HepG2 (cell line): ENCODE data around the gene THRA. TPM values are rescaled to one million over a fixed set of nuclear protein-coding genes. Genes with fewer than 3 reads are reported as not detected.

ENCODE experiments used
- BCLAF1 ChIP-seq: fragments of 450-650 bp; IDR thresholded peaks from 2 replicates; pipeline ENCODE4 v1.6.1; 2017; ENCODE audit warnings: mild to moderate bottlenecking
- CHD2 ChIP-seq: IDR thresholded peaks from 2 replicates; pipeline ENCODE4 v1.6.1; 2011; ENCODE audit warnings: low read depth, low read length, improper control_type of control experiment
- ERF ChIP-seq: IDR thresholded peaks from 2 replicates; pipeline ENCODE4 v1.6.1; 2018; ENCODE audit warnings: missing biosample characterization, missing genetic modification reagents
- ETV6 ChIP-seq: sonication (generic); formaldehyde crosslinking; conservative IDR thresholded peaks from 2 replicates; pipeline ENCODE4 v1.4.0; 2020; ENCODE audit warnings: missing genetic modification reagents
- FOXA1 ChIP-seq, 2 experiments: fragments of 450-650 bp in 1 of 2; sonication (generic) in 1 of 2; formaldehyde crosslinking in 1 of 2; IDR thresholded peaks; 2 replicates each; pipeline versions ENCODE4 v1.4.0 to v1.6.1; 2016 to 2020; ENCODE audit warnings: missing genetic modification reagents in 1 of 2
- FOXK2 ChIP-seq: fragments of 450-650 bp; IDR thresholded peaks from 2 replicates; pipeline ENCODE4 v1.6.1; 2016
- HNRNPUL1 ChIP-seq: fragments of 200-400 bp; formaldehyde crosslinking; IDR thresholded peaks from 2 replicates; pipeline ENCODE4 v1.6.1; 2017; ENCODE audit warnings: low read depth, mild to moderate bottlenecking, low read length, moderate library complexity
- NKX3-1 ChIP-seq: sonication (generic); formaldehyde crosslinking; IDR thresholded peaks from 2 replicates; pipeline ENCODE4 v1.5.0; 2020; ENCODE audit warnings: missing genetic modification reagents
- NPAS2 ChIP-seq: sonication (generic); formaldehyde crosslinking; IDR thresholded peaks from 2 replicates; pipeline ENCODE4 v1.8.0; 2022; ENCODE audit warnings: mild to moderate bottlenecking, missing genetic modification reagents, borderline replicate concordance
- PTBP1 ChIP-seq: fragments of 200-400 bp; formaldehyde crosslinking; IDR thresholded peaks from 2 replicates; pipeline ENCODE4 v1.6.1; 2018; ENCODE audit warnings: low read length, low read depth; ENCODE audit not compliant: poor library complexity, severe bottlenecking
- SOX5 ChIP-seq: IDR thresholded peaks from 2 replicates; pipeline ENCODE4 v1.6.1; 2016; ENCODE audit warnings: borderline replicate concordance
- SPEN ChIP-seq: sonication (generic); formaldehyde crosslinking; IDR thresholded peaks from 2 replicates; pipeline ENCODE4 v1.5.1; 2020; ENCODE audit warnings: low read depth, mild to moderate bottlenecking, missing genetic modification reagents
- SRSF9 ChIP-seq: fragments of 200-400 bp; formaldehyde crosslinking; IDR thresholded peaks from 2 replicates; pipeline ENCODE4 v1.6.1; 2018; ENCODE audit warnings: borderline replicate concordance, mild to moderate bottlenecking, low read depth, low read length; ENCODE audit not compliant: insufficient read depth, poor library complexity, severe bottlenecking
- TP53 ChIP-seq: sonication (generic); formaldehyde crosslinking; conservative IDR thresholded peaks from 2 replicates; pipeline ENCODE4 v1.4.0; 2020; ENCODE audit warnings: missing genetic modification reagents
- ZBTB20 ChIP-seq: sonication (generic); formaldehyde crosslinking; IDR thresholded peaks from 2 replicates; pipeline ENCODE4 v1.8.1; 2023; ENCODE audit warnings: missing genetic modification reagents, low read depth, mild to moderate bottlenecking, borderline replicate concordance
- ZFP41 ChIP-seq: sonication (generic); formaldehyde crosslinking; IDR thresholded peaks from 2 replicates; pipeline ENCODE4 v1.4.0; 2020; ENCODE audit warnings: mild to moderate bottlenecking, missing genetic modification reagents, borderline replicate concordance
- ZMYM2 ChIP-seq: sonication (generic); formaldehyde crosslinking; IDR thresholded peaks from 2 replicates; pipeline ENCODE4 v1.8.0; 2022; ENCODE audit warnings: mild to moderate bottlenecking, missing genetic modification reagents
- ZMYM4 ChIP-seq: sonication (generic); formaldehyde crosslinking; IDR thresholded peaks from 2 replicates; pipeline ENCODE4 v1.8.1; 2023; ENCODE audit warnings: mild to moderate bottlenecking, missing genetic modification reagents
- ZNF432 ChIP-seq: sonication (generic); formaldehyde crosslinking; IDR thresholded peaks from 2 replicates; pipeline ENCODE4 v1.5.0; 2020; ENCODE audit warnings: missing genetic modification reagents, mild to moderate bottlenecking, borderline replicate concordance
- ZNF558 ChIP-seq: sonication (generic); formaldehyde crosslinking; IDR thresholded peaks from 2 replicates; pipeline ENCODE4 v1.9.0; 2022; ENCODE audit warnings: mild to moderate bottlenecking, missing genetic modification reagents, borderline replicate concordance
- ZNF616 ChIP-seq: sonication (generic); formaldehyde crosslinking; IDR thresholded peaks from 2 replicates; pipeline ENCODE4 v1.5.0; 2020; ENCODE audit warnings: low read depth, mild to moderate bottlenecking, missing genetic modification reagents
- ZNF660 ChIP-seq: sonication (generic); formaldehyde crosslinking; IDR thresholded peaks from 2 replicates; pipeline ENCODE4 v1.5.1; 2020; ENCODE audit warnings: mild to moderate bottlenecking, low read depth, missing genetic modification reagents, borderline replicate concordance
- ZNF704 ChIP-seq: sonication (generic); formaldehyde crosslinking; IDR thresholded peaks from 2 replicates; pipeline ENCODE4 v1.8.1; 2023; ENCODE audit warnings: mild to moderate bottlenecking, inconsistent platforms, moderate library complexity, missing genetic modification reagents, borderline replicate concordance
- ZNF740 ChIP-seq: sonication (generic); formaldehyde crosslinking; IDR thresholded peaks from 2 replicates; pipeline ENCODE4 v1.4.0; 2020; ENCODE audit warnings: missing genetic modification reagents
- ZNF772 ChIP-seq: sonication (generic); formaldehyde crosslinking; IDR thresholded peaks from 2 replicates; pipeline ENCODE4 v1.5.0; 2020; ENCODE audit warnings: mild to moderate bottlenecking, missing genetic modification reagents
- ZNF816 ChIP-seq: sonication (generic); formaldehyde crosslinking; IDR thresholded peaks from 2 replicates; pipeline ENCODE4 v1.8.0; 2022; ENCODE audit warnings: missing genetic modification reagents, mild to moderate bottlenecking, borderline replicate concordance
- polyA plus RNA-seq, 8 experiments: library from polyadenylated mRNA; depleted of rRNA in 3 of 8; stranded (reverse) in 7 of 8; unstranded in 1 of 8; fragments of >200 nt; fragmentation: Illumina TruSeq in 4 of 8; extraction: Trizol in 4 of 8; gene quantifications; 2 replicates each; pipeline versions ENCODE4 v1.2.1 to v1.2.3, GENCODE V29; 2011 to 2016; ENCODE audit warnings: low read depth in 4 of 8, missing spikeins in 1 of 8, mixed read lengths in 1 of 8; ENCODE audit not compliant: insufficient read depth in 1 of 8
- total RNA-seq, 5 experiments: library from RNA; depleted of rRNA; stranded (reverse); fragments of >200 nt; fragmentation: Illumina TruSeq; extraction: Trizol; gene quantifications; 2 replicates each; pipeline ENCODE4 v1.2.3, GENCODE V29; 2016; ENCODE audit warnings: low read depth in 1 of 5

The THRA gene
- total and polyA plus RNA-seq, 2 of the 13 experiments (the other 11 are each of a cell fraction or from before 2014, with no cell fraction given): 8.0 to 9.9 TPM

GRCh38 chr17:40100669-40101366 lies 38.1 kb downstream of the THRA start (continued):
- TF ChIP-seq CHD2: peak; percentile 13; the same call in 1 of the 2 replicates
- TF ChIP-seq ZNF432: no peak
- TF ChIP-seq TP53 (CRISPR knock-in tag): 0 out of 2 replicates have a peak, but pooled peaks have one; percentile 80
- no peak for TF ChIP-seq SRSF9
- no peak; the same call in 1 of the 2 replicates for TF ChIP-seq ZMYM2 (CRISPR knock-in tag)
- peak; percentile 57; the same call in 1 of the 2 replicates for TF ChIP-seq FOXA1 (IDR thresholded peaks at IDR 0.05)
- peak; percentile 85 for TF ChIP-seq FOXA1 (CRISPR knock-in tag; IDR thresholded peaks at IDR 0.05)
- peak; percentile 75 for TF ChIP-seq FOXK2
- peak; percentile 99 for TF ChIP-seq ZNF616 (CRISPR knock-in tag)
- TF ChIP-seq ZFP41: peak; percentile 93; the same call in 1 of the 2 replicates
- peak; percentile 100 for TF ChIP-seq ZNF772
- no peak for TF ChIP-seq BCLAF1
- TF ChIP-seq ZNF740 (CRISPR knock-in tag): peak; percentile 63; the same call in 1 of the 2 replicates
- peak; percentile 49 for TF ChIP-seq PTBP1
- TF ChIP-seq ZNF816 (CRISPR knock-in tag): no peak
- TF ChIP-seq ZNF704: peak; percentile 99
- TF ChIP-seq ZNF660: peak; percentile 80; the same call in 1 of the 2 replicates
- peak; percentile 98 for TF ChIP-seq ZNF558
- peak; percentile 93; the same call in 1 of the 2 replicates for TF ChIP-seq SPEN (CRISPR knock-in tag)
- TF ChIP-seq SOX5 (CRISPR knock-in tag): peak; percentile 84
- peak; percentile 98 for TF ChIP-seq ERF (CRISPR knock-in tag)
- 0 out of 2 replicates have a peak, but pooled peaks have one; percentile 55 for TF ChIP-seq ETV6
- peak; percentile 99 for TF ChIP-seq ZBTB20 (CRISPR knock-in tag)
- peak; percentile 87 for TF ChIP-seq ZMYM4
- TF ChIP-seq NKX3-1 (CRISPR knock-in tag): peak; percentile 98
- no peak for TF ChIP-seq HNRNPUL1
- TF ChIP-seq NPAS2 (CRISPR knock-in tag): peak; percentile 99
